Neural progenitor cell (in vitro differentiated cells): ENCODE results near the gene CHRNG. TPM values are rescaled to one million over a fixed set of nuclear protein-coding genes. Genes with fewer than 3 reads are reported as not detected.

Experiments used
- DNase-seq: peaks from one replicate; pipeline ENCODE4 v3.0.0-alpha.2; 2016; ENCODE audit warnings: low spot score
- H2AFZ ChIP-seq: fragments of 200-600 bp; sonication (generic); replicated peaks from 2 replicates; pipeline ENCODE4 v1.6.1; 2016; ENCODE audit warnings: antibody characterized with exemption
- H3F3A ChIP-seq: fragments of 200-600 bp; sonication (generic); 2 replicates; pipeline ENCODE4 v1.6.1; 2016; ENCODE audit warnings: antibody characterized with exemption, low read depth
- H3K27ac ChIP-seq: fragments of 200-600 bp; sonication (generic); 2 replicates; pipeline ENCODE4 v1.5.1; 2016; ENCODE audit warnings: mild to moderate bottlenecking
- H3K27me3 ChIP-seq: fragments of 200-600 bp; sonication (generic); 2 replicates; pipeline ENCODE4 v1.6.1; 2016; ENCODE audit warnings: mild to moderate bottlenecking, moderate library complexity
- H3K36me3 ChIP-seq: fragments of 200-600 bp; sonication (generic); 2 replicates; pipeline ENCODE4 v1.5.1; 2016
- H3K4me1 ChIP-seq: fragments of 200-600 bp; sonication (generic); 2 replicates; pipeline ENCODE4 v1.6.1; 2016; ENCODE audit warnings: mixed run types
- H3K4me2 ChIP-seq: fragments of 200-600 bp; sonication (generic); 2 replicates; pipeline ENCODE4 v1.6.1; 2016
- H3K4me3 ChIP-seq: fragments of 200-600 bp; sonication (generic); 2 replicates; pipeline ENCODE4 v1.5.1; 2016
- H3K79me2 ChIP-seq: fragments of 200-600 bp; sonication (generic); 2 replicates; pipeline ENCODE4 v1.6.1; 2016; ENCODE audit warnings: low read depth
- H3K9ac ChIP-seq: fragments of 200-600 bp; sonication (generic); 2 replicates; pipeline ENCODE4 v1.6.1; 2016
- H3K9me3 ChIP-seq: fragments of 200-600 bp; sonication (generic); 2 replicates; pipeline ENCODE4 v1.5.1; 2016; ENCODE audit warnings: low read depth
- H4K20me1 ChIP-seq: fragments of 200-600 bp; sonication (generic); 2 replicates; pipeline ENCODE4 v1.6.1; 2016; ENCODE audit warnings: low read depth
- H3K27ac Mint-ChIP-seq: 3 replicates; pipeline ENCODE4 v1.8.0; 2021; ENCODE audit warnings: mixed read lengths
- H3K27me3 Mint-ChIP-seq: 2 replicates; pipeline ENCODE4 v1.8.0; 2022; ENCODE audit warnings: low read depth, mild to moderate bottlenecking, inconsistent platforms, moderate library complexity, mixed read lengths; ENCODE audit not compliant: insufficient read depth
- H3K36me3 Mint-ChIP-seq: 3 replicates; pipeline ENCODE4 v1.8.0; 2021; ENCODE audit warnings: mixed read lengths
- H3K4me1 Mint-ChIP-seq: 3 replicates; pipeline ENCODE4 v1.8.0; 2021; ENCODE audit warnings: mixed read lengths
- H3K4me3 Mint-ChIP-seq: 3 replicates; pipeline ENCODE4 v1.8.0; 2021; ENCODE audit warnings: mild to moderate bottlenecking, moderate library complexity, mixed read lengths
- H3K9me3 Mint-ChIP-seq: 3 replicates; pipeline ENCODE4 v1.8.0; 2020; ENCODE audit warnings: mixed read lengths
- CTCF ChIP-seq: fragments of 200-600 bp; sonication (generic); IDR thresholded peaks from 2 replicates; pipeline ENCODE4 v1.5.1; 2017; ENCODE audit warnings: antibody characterized with exemption, mild to moderate bottlenecking
- EZH2 ChIP-seq: fragments of 200-600 bp; sonication (generic); IDR thresholded peaks from 2 replicates; pipeline ENCODE4 v1.6.1; 2017; ENCODE audit warnings: antibody characterized with exemption, mild to moderate bottlenecking, moderate library complexity
- EZH2phosphoT487 ChIP-seq: fragments of 200-600 bp; sonication (generic); IDR thresholded peaks from 2 replicates; pipeline ENCODE4 v1.6.1; 2017; ENCODE audit warnings: antibody characterized with exemption
- total RNA-seq: library from RNA; depleted of rRNA; stranded (reverse); fragments of >200 nt; gene quantifications from 2 replicates; pipeline ENCODE4 v1.2.3, GENCODE V29; 2015; ENCODE audit warnings: low replicate concordance

CHRNG gene
- total RNA-seq, 1 donor from 2014 or later, result not detected

DNA sequence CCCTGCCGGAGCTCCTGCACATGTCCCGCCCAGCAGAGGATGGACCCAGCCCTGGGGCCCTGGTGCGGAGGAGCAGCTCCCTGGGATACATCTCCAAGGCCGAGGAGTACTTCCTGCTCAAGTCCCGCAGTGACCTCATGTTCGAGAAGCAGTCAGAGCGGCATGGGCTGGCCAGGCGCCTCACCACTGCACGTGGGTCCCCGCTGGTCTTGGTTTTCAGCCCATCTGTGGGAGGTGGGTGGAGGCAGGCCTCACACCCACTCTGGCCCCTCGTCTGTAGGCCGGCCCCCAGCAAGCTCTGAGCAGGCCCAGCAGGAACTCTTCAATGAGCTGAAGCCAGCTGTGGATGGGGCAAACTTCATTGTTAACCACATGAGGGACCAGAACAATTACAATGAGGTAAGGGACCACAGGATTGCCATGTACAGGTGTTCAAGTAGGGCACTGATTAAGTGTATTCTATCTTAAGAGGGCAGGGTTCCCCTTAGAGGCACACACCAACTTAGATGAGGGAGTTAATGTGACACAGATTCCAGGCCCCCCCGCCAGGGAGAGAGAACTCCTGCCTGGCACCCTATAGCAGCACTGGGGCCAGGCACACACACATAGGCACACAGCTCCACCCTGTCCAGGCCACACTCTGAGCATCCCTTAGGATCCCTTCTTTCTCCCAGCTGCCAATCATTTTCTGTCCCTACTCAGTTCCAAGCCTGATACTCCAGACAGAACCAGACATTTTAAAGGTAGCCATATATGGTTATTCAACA lies 5.4 kb upstream of the CHRNG start:
- no peak for TF ChIP-seq CTCF
- no peak for TF ChIP-seq EZH2
- no peak for TF ChIP-seq EZH2phosphoT487
- Mint-ChIP-seq H3K4me1 (peaks cover 28% of the 10 kb centered on the region), H3K27ac (peak overlapping the region; percentile 32), H3K4me3 (no peak overlapping the region), H3K36me3 (no peaks in the 10 kb centered on the region), H3K27me3 (peaks cover 3% of the 10 kb centered on the region), H3K9me3 (no peaks in the 10 kb centered on the region)
- H3K4me2 ChIP-seq, result no peak overlapping the region
- no peak overlapping the region for H3K4me3 ChIP-seq
- H3K27me3 ChIP-seq, result no peaks in the 10 kb centered on the region
- peaks cover 12% of the 10 kb centered on the region for H3K4me1 ChIP-seq
- H2AFZ ChIP-seq, result no peak overlapping the region
- H3K27ac ChIP-seq, result no peak overlapping the region
- H3K36me3 ChIP-seq, result no peaks in the 10 kb centered on the region
- DNase-seq, result no peak
- H3K9me3 ChIP-seq, result no peaks in the 10 kb centered on the region
- peaks cover 3% of the 10 kb centered on the region for H3F3A ChIP-seq
- no peaks in the 10 kb centered on the region for H4K20me1 ChIP-seq
- H3K79me2 ChIP-seq, result no peaks in the 10 kb centered on the region
- H3K9ac ChIP-seq, result no peak overlapping the region

DNA sequence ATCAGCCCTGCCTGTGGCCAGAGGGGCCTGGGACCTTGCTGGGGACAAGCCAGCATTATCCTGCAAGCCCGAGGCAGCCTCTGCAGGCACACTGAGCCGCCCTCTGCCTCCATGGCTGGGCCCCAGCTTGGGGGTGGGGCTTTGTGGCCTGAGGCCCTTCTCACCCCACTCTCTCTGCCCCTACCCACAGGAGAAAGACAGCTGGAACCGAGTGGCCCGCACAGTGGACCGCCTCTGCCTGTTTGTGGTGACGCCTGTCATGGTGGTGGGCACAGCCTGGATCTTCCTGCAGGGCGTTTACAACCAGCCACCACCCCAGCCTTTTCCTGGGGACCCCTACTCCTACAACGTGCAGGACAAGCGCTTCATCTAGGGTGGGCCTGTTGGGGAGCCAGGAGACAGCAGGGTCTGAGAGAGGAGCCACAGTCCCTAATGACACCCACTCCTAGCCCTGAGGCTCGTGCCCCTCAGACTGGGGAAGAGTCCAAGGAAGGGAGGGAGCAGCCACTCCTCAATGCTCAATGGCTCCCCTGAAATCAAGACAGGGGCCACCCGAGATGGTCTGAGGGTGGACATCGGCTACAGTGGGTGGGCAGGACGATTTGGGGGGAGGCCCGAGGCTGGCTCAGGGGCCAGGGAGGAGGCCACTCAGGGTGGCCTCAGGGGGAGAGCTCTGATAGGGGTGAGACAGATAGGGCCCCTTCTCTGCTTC lies 4.4 kb upstream of the CHRNG start:
- H3K9me3 ChIP-seq, result no peaks in the 10 kb centered on the region
- H3F3A ChIP-seq, result peaks cover 3% of the 10 kb centered on the region
- no peaks in the 10 kb centered on the region for H3K27me3 ChIP-seq
- H3K9me3 Mint-ChIP-seq, result no peaks in the 10 kb centered on the region
- no peak overlapping the region for H3K4me3 Mint-ChIP-seq
- H3K27ac ChIP-seq, result no peak overlapping the region
- no peak for DNase-seq
- H3K79me2 ChIP-seq, result no peaks in the 10 kb centered on the region
- no peaks in the 10 kb centered on the region for H3K36me3 Mint-ChIP-seq
- H3K4me3 ChIP-seq, result no peak overlapping the region
- H3K4me1 Mint-ChIP-seq, result peaks cover 29% of the 10 kb centered on the region
- no peak for TF ChIP-seq EZH2
- TF ChIP-seq CTCF, result no peak
- no peak for TF ChIP-seq EZH2phosphoT487
- H4K20me1 ChIP-seq, result no peaks in the 10 kb centered on the region
- H3K36me3 ChIP-seq, result no peaks in the 10 kb centered on the region
- no peak overlapping the region for H3K9ac ChIP-seq
- no peak overlapping the region for H2AFZ ChIP-seq
- H3K27me3 Mint-ChIP-seq, result peaks cover 3% of the 10 kb centered on the region
- H3K4me1 ChIP-seq, result peaks cover 16% of the 10 kb centered on the region
- H3K4me2 ChIP-seq, result no peak overlapping the region
- peak overlapping the region; percentile 53 for H3K27ac Mint-ChIP-seq

GRCh38 chr2:232535761-232536530 lies 3.5 kb upstream of the CHRNG start:
- DNase-seq, result no peak
- Mint-ChIP-seq H3K36me3 (no peaks in the 10 kb centered on the region), H3K4me3 (no peak overlapping the region), H3K4me1 (peaks cover 29% of the 10 kb centered on the region), H3K9me3 (no peaks in the 10 kb centered on the region), H3K27me3 (peaks cover 3% of the 10 kb centered on the region), H3K27ac (no peak overlapping the region)
- Histone ChIP-seq H3K4me2 (no peak overlapping the region), H3K4me3 (no peak overlapping the region), H3F3A (peaks cover 3% of the 10 kb centered on the region), H2AFZ (no peak overlapping the region), H3K9ac (no peak overlapping the region), H4K20me1 (no peaks in the 10 kb centered on the region), H3K4me1 (peaks cover 16% of the 10 kb centered on the region), H3K27me3 (no peaks in the 10 kb centered on the region), H3K9me3 (no peaks in the 10 kb centered on the region), H3K27ac (no peak overlapping the region), H3K79me2 (no peaks in the 10 kb centered on the region), H3K36me3 (no peaks in the 10 kb centered on the region)
- TF ChIP-seq EZH2phosphoT487, result no peak
- TF ChIP-seq CTCF, result no peak
- no peak for TF ChIP-seq EZH2
